Body of pancreas (tissue), 4 donors: ENCODE results near the gene LLCFC1.

ENCODE experiments used
- CTCF ChIP-seq, 7 experiments: fragments of 450-650 bp in 4 of 7; fragments of 200-600 bp in 3 of 7; sonication (generic) in 3 of 7; IDR thresholded peaks; one replicate each; pipeline ENCODE4 v1.5.1; 2016 to 2019; ENCODE audit warnings: antibody characterized with exemption in 7 of 7
- POLR2A ChIP-seq, 3 donors: fragments of 450-650 bp; IDR thresholded peaks; one replicate each; pipeline ENCODE4 v1.6.1; 2016; ENCODE audit warnings: antibody characterized with exemption in 3 of 3, mild to moderate bottlenecking in 2 of 3

GRCh38 chr7:142894112-142894984 lies 44.9 kb upstream of the LLCFC1 start:
- TF ChIP-seq CTCF (IDR thresholded peaks at IDR 0.05) (no peak), POLR2A (IDR thresholded peaks at IDR 0.05) (no peak)
